ENCODE results near the gene LHPP.

DNA sequence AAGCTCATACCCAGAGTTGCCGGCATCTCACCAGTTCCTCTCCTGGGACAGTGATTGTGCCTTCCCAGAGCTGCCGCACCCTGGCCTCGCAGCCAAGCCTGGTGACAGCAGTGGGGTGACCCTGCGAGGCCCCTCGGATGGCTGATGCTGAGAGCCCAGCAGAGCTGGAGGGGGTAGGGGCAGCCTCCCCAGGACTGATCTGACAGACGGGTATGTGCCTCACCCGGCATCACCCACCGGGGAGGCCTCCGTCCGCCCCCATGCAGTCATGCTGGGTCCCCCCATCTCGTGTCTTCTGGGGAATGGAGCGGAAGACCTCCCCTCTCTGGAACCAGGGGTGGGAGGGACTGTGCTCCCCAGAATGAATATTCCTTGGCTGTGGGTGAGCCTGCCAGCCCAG lies 82.3 kb downstream of the LHPP start:
- TF ChIP-seq, protein P1, sequence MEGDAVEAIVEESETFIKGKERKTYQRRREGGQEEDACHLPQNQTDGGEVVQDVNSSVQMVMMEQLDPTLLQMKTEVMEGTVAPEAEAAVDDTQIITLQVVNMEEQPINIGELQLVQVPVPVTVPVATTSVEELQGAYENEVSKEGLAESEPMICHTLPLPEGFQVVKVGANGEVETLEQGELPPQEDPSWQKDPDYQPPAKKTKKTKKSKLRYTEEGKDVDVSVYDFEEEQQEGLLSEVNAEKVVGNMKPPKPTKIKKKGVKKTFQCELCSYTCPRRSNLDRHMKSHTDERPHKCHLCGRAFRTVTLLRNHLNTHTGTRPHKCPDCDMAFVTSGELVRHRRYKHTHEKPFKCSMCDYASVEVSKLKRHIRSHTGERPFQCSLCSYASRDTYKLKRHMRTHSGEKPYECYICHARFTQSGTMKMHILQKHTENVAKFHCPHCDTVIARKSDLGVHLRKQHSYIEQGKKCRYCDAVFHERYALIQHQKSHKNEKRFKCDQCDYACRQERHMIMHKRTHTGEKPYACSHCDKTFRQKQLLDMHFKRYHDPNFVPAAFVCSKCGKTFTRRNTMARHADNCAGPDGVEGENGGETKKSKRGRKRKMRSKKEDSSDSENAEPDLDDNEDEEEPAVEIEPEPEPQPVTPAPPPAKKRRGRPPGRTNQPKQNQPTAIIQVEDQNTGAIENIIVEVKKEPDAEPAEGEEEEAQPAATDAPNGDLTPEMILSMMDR (conservative IDR thresholded peaks at IDR 0.05; ENCODE audit: low read depth, low read length), result no peak
- TF ChIP-seq EZH2 (IDR thresholded peaks at IDR 0.05; ENCODE audit: low read length, unreplicated experiment) (no peak), EZH2phosphoT487 (IDR thresholded peaks at IDR 0.05; ENCODE audit: borderline replicate concordance, low read length) (no peak)
